GM12878 (cell line): ENCODE results near the gene UFD1.

Experiments used
- ATF3 ChIP-seq: IDR thresholded peaks from 2 replicates; pipeline ENCODE4 v1.6.1; 2011; ENCODE audit warnings: low read depth, mild to moderate bottlenecking, low read length, moderate library complexity, borderline replicate concordance; ENCODE audit errors: extremely low read depth
- CTCF ChIP-seq, 3 experiments: IDR thresholded peaks in 2 of 3; conservative IDR thresholded peaks in 1 of 3; 2 replicates each; pipeline ENCODE4 v1.5.1; 2011; ENCODE audit warnings: low read depth in 3 of 3, low read length in 3 of 3, mild to moderate bottlenecking in 3 of 3, control low read depth in 2 of 3, moderate library complexity in 2 of 3, inconsistent platforms in 1 of 3, mixed read lengths in 1 of 3; ENCODE audit not compliant: control insufficient read depth in 2 of 3, insufficient read depth in 1 of 3; ENCODE audit errors: extremely low read depth in 1 of 3
- MAX ChIP-seq: IDR thresholded peaks from 2 replicates; pipeline ENCODE4 v1.6.1; 2012; ENCODE audit warnings: low read depth, low read length, improper control_type of control experiment
- SMAD1 ChIP-seq: fragments of 450-650 bp; IDR thresholded peaks from 2 replicates; pipeline ENCODE4 v1.6.1; 2018; ENCODE audit warnings: mild to moderate bottlenecking, low read depth; ENCODE audit not compliant: partially characterized antibody
- YY1 ChIP-seq: IDR thresholded peaks from 2 replicates; pipeline ENCODE4 v1.6.1; 2011; ENCODE audit warnings: low read depth, mild to moderate bottlenecking, low read length
- ZBTB33 ChIP-seq: fragments of 450-650 bp; IDR thresholded peaks from 2 replicates; pipeline ENCODE4 v1.6.1; 2017; ENCODE audit warnings: mild to moderate bottlenecking
- ZNF217 ChIP-seq: fragments of 450-650 bp; IDR thresholded peaks from 2 replicates; pipeline ENCODE4 v1.6.1; 2017; ENCODE audit warnings: antibody characterized with exemption, mild to moderate bottlenecking
- ZNF274 ChIP-seq: IDR thresholded peaks from one replicate; pipeline ENCODE4 v1.8.0; 2011; ENCODE audit not compliant: insufficient read length, insufficient read depth
- ZNF384 ChIP-seq: IDR thresholded peaks from 2 replicates; pipeline ENCODE4 v1.6.1; 2012; ENCODE audit warnings: low read depth, mild to moderate bottlenecking, low read length, improper control_type of control experiment, borderline replicate concordance

- no peak for TF ChIP-seq MAX
- no peak for TF ChIP-seq ZBTB33
- no peak for TF ChIP-seq ZNF274
- no peak for TF ChIP-seq CTCF (IDR thresholded peaks at IDR 0.05 in 2 of 3, conservative IDR thresholded peaks at IDR 0.05 in 1 of 3; ENCODE audit: control insufficient read depth in 2 of 3, extremely low read depth in 1 of 3, insufficient read depth in 1 of 3, low read depth in 3 of 3, low read length in 3 of 3)
- TF ChIP-seq SMAD1, result no peak
- no peak for TF ChIP-seq ZNF384
- TF ChIP-seq ATF3, result no peak
- no peak for TF ChIP-seq ZNF217
- TF ChIP-seq YY1, result no peak
Observed at GRCh38 chr22:19517919-19518611, 39.1 kb upstream of the UFD1 start.
